HG03575 (cell line): ENCODE results near the gene PNPLA5.

Source experiments
- ATAC-seq: cut with Tn5 transposase; IDR thresholded peaks from one replicate; pipeline ENCODE4 v1.9.1; 2021; ENCODE audit not compliant: unreplicated experiment, insufficient number of reproducible peaks, low FRiP score; ENCODE audit errors: extremely low read depth

Gene PNPLA5

GRCh38 chr22:43845981-43846380, 45.8 kb downstream of the PNPLA5 start:
- no peak for ATAC-seq

GRCh38 chr22:43844560-43845545, 47.0 kb downstream of the PNPLA5 start:
- ATAC-seq: no peak

- ATAC-seq: no peak
Measured at GRCh38 chr22:43843783-43844530, 47.9 kb downstream of the PNPLA5 start.

GRCh38 chr22:43841742-43842141, 50.1 kb downstream of the PNPLA5 start:
- ATAC-seq: no peak

GRCh38 chr22:43840851-43841250, 51.0 kb downstream of the PNPLA5 start:
- ATAC-seq: no peak

- ATAC-seq: no peak
Measured at GRCh38 chr22:43840431-43840830, 51.4 kb downstream of the PNPLA5 start.

GRCh38 chr22:43839781-43840180, 52.0 kb downstream of the PNPLA5 start:
- ATAC-seq: no peak

GRCh38 chr22:43838571-43839307, 53.1 kb downstream of the PNPLA5 start:
- no peak for ATAC-seq

- ATAC-seq: no peak
Measured at GRCh38 chr22:43838161-43838560, 53.7 kb downstream of the PNPLA5 start.

- no peak for ATAC-seq
Measured at GRCh38 chr22:43837666-43838065, 54.1 kb downstream of the PNPLA5 start.

- no peak for ATAC-seq
Measured at GRCh38 chr22:43835736-43836135, 56.1 kb downstream of the PNPLA5 start.

GRCh38 chr22:43835166-43835565, 56.6 kb downstream of the PNPLA5 start:
- no peak for ATAC-seq

- ATAC-seq: no peak
Measured at GRCh38 chr22:43833286-43834240, 58.2 kb downstream of the PNPLA5 start.

- no peak for ATAC-seq
Measured at GRCh38 chr22:43832393-43833265, 59.2 kb downstream of the PNPLA5 start.

GRCh38 chr22:43831561-43832392, 60.0 kb downstream of the PNPLA5 start:
- no peak for ATAC-seq

GRCh38 chr22:43830931-43831560, 60.8 kb downstream of the PNPLA5 start:
- no peak for ATAC-seq
